ENCODE measurements around the gene GPRIN2.
A peak's percentile ranks its signal among the peaks of the same experiment; 100 is the strongest.
"Not testable (repeated sequence)": the region's sequence is repeated elsewhere in the genome, so short reads cannot be mapped to it uniquely, and the experiment has no call there.

GPRIN2 gene

GRCh38 chr10:46520941-46521340, 35.5 kb downstream of the GPRIN2 start:
- peak; percentile 40 for DNase-seq (ENCODE audit: low spot score)

- DNase-seq (ENCODE audit: low spot score) = no peak
Measured at GRCh38 chr10:46520381-46520780, 36.1 kb downstream of the GPRIN2 start.

DNA sequence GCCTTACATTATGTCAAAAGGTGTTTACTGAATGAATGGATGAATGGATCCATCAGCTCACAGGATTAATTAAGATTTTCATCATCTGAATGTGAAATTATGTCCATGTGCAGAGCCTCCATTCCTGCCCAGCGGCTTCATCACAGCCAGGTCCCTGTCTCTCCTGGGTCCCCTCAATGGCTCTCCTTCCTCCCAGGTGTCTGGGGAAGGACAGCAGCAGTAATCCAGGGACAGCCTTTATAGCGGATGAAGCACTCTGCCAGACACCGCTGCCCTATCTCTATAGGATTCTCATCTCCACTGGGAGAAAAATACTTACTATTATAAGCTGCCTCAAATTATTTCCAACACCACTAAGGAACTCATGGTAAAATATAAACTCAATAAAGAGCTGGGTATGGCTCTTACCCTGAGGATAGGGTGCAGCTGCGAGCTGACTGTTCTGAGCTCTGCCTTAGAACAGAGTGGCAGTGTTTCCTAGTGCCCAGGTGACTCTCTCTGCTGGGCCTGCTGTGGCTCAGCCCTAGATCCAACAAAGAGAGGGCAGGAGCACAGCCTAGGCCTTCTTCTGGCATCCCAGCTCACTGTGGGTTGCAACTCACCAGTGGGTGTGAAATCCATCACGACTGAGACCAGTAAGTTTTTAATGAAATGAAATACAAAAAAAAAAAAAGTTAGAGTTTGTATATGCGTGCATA, 38.3 kb downstream of the GPRIN2 start:
- no peak for DNase-seq (ENCODE audit: low spot score)

GRCh38 chr10:46517541-46517940, 38.9 kb downstream of the GPRIN2 start:
- DNase-seq (ENCODE audit: low spot score) = no peak

DNA sequence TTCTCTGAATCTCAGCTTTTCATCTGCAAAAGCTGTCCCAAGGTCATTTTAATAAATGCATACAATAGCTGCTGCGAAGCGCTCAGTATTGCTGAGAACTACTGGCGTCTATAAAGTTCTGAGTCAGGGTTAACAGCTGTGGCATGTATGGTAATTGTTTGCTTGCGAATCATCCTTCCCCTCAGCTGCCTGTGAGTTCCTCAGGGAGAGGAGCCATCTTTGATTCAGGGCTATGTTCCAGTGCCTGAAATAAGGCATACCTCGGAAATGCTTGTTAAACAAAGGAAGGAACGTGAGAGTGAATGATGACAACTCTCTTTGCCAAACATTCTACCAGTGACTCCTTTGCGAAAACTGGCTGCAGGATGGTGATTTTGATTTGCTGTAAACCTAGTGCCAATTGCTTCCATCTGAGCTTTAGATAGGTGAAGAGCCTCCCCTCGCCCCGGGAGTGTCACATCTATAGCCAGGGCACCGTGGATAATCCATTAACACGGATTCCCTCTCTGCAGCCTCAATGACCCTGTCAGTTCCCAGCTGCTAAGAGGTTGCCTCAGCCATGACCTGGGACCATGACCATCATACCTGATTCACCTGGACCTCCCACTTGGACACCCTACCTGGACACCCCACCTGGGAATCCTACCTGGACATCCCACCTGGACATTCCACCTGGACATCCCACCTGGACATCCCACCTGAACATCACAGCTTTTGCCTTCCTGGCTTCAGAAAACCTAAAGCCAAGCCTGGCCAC, 39.6 kb downstream of the GPRIN2 start:
- DNase-seq (ENCODE audit: low spot score) = peak; percentile 86

GRCh38 chr10:46515793-46516192, 40.7 kb downstream of the GPRIN2 start:
- no peak for DNase-seq (ENCODE audit: low spot score)

- no peak for DNase-seq (ENCODE audit: low spot score)
Measured at GRCh38 chr10:46515366-46515765, 41.1 kb downstream of the GPRIN2 start.

DNA sequence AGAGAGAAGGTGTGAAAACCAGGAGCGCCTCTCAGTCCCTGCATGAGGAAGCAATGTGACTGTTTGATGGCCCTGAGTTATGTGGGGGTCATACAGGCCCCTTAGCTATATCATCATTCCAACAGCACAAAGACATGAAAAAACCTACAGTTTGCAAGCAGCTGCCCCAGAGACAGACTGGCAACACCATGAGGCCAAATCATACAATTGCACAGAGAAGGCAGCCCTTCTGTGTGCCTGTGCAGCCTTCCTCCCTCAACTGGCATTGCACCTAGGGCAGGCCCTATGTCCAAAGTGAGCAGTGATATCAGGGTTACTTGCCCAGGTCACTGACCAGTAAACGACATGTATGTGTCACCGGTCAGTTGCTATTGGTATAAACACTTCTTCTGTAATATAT, 41.6 kb downstream of the GPRIN2 start:
- DNase-seq (ENCODE audit: low spot score) = no peak

DNA sequence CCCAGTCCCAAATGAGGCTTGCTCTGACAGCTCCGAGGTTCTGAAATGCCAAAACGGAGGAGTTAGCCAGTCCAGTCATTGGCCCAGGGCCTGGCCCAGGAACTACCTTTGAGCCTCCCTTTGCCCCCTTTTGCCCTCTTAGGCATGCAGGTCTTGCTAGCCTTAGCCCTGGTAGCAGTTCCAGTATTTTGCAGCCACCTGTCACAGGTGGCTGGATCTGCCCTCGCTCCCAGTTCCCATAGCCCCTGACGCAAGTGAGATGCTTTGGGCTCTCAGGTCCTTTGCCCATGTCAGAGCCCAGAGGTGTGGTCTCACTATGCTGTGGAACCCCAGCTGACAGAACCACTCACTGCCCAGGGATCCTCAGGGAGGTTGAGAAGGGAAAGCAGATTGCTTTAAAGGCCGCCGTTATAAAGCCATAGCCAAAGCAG, 42.0 kb downstream of the GPRIN2 start:
- DNase-seq (ENCODE audit: low spot score) = no peak

DNA sequence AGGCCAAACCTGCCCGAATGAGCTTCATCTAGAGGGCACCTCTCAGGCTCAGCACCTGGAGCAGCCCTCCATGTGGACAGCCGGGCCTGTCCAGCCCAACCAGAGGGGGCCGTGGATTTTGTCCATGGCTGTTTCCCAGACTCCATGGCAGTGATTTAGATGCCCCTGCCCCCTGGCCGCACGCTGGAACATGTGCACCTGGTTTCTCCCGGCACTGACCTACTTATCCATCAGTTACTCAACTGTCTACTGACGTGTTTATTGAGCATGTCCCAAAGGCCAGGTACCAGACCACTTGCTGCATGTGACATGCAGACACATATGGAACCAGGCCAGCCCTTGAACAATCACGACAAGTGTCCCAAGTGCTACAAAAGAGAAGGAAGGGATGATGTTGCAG, 43.1 kb downstream of the GPRIN2 start:
- not testable (repeated sequence) for DNase-seq (ENCODE audit: low spot score)

DNA sequence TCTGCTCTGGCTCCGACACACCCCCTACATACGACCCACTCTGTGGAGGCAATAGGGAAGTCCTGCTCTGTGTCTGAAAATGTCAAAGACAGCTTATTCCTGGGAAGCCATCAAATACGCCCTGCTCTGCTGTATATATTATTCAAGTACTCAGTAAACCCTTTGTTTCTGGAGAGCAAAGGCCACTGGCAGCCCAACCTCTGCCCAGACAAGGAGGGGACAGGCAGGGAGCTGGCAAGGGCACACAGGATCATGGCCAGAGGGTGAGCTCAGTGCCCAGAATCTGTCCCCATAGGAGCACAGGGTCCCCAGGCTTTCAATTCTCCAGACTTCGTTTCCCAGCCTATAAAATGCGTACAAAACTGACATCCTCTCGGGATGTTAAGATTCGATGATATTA, 43.7 kb downstream of the GPRIN2 start:
- DNase-seq (ENCODE audit: low spot score) = not testable (repeated sequence)

- DNase-seq (ENCODE audit: low spot score) = not testable (repeated sequence)
Measured at GRCh38 chr10:46512002-46512401, 44.5 kb downstream of the GPRIN2 start.

All from kidney tubule cell (primary cell).